Epithelial cell of proximal tubule (primary cell): ENCODE measurements around the gene NTM. TPM values are rescaled to one million over a fixed set of nuclear protein-coding genes. Genes with fewer than 3 reads are reported as not detected.

Source experiments
- DNase-seq: peaks from one replicate; pipeline ENCODE4 v3.0.0-alpha.2; 2011; ENCODE audit warnings: low read depth
- H3K4me3 ChIP-seq: 2 replicates; pipeline ENCODE4 v1.5.1; 2011; ENCODE audit warnings: low read depth, mild to moderate bottlenecking, low read length
- total RNA-seq: library from RNA; depleted of rRNA; stranded (reverse); fragments of >200 nt; gene quantifications from 2 replicates; pipeline ENCODE4 v1.2.3, GENCODE V29; 2015
- TF ChIP-seq, protein P1 (sequence below): conservative IDR thresholded peaks from 2 replicates; pipeline ENCODE4 v1.5.1; 2012; ENCODE audit warnings: low read depth, mild to moderate bottlenecking, low read length

The NTM gene
- total RNA-seq, 1 donor from 2014 or later: 5.3 TPM

DNA sequence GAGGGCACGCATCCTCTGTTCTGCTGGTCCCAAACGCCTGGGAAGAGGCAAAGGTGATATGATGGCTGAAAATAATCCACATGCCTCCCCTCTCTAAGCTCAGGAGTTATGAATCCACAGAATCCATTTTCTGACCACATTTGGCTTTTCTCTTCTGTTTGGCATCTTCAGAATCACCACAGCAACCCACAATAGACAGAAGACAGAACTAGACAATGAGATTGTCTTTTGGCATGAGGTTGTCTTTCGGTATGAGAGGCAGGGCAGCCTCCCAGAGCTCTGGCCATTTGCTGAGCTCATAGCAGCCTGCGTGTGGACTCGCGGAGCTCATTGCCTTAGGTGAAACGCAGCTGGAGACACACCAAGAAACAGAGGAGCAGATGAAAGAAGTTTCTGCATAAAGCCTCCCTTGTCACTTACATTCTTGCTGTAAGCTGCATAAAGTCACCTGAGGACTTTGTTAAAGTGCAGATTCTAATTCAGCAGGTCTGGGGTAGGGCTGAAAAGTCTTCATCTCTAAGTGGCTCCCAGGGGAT, 868.0 kb downstream of the NTM start:
- H3K4me3 ChIP-seq: no peak overlapping the region
- no peak for DNase-seq
- TF ChIP-seq, protein P1, sequence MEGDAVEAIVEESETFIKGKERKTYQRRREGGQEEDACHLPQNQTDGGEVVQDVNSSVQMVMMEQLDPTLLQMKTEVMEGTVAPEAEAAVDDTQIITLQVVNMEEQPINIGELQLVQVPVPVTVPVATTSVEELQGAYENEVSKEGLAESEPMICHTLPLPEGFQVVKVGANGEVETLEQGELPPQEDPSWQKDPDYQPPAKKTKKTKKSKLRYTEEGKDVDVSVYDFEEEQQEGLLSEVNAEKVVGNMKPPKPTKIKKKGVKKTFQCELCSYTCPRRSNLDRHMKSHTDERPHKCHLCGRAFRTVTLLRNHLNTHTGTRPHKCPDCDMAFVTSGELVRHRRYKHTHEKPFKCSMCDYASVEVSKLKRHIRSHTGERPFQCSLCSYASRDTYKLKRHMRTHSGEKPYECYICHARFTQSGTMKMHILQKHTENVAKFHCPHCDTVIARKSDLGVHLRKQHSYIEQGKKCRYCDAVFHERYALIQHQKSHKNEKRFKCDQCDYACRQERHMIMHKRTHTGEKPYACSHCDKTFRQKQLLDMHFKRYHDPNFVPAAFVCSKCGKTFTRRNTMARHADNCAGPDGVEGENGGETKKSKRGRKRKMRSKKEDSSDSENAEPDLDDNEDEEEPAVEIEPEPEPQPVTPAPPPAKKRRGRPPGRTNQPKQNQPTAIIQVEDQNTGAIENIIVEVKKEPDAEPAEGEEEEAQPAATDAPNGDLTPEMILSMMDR: no peak

- no peak for DNase-seq
- H3K4me3 ChIP-seq: no peak overlapping the region
- TF ChIP-seq, protein P1: no peak
Measured at GRCh38 chr11:132240374-132240773, 870.0 kb downstream of the NTM start.

- TF ChIP-seq, protein P1: no peak
- no peak overlapping the region for H3K4me3 ChIP-seq
- no peak for DNase-seq
Measured at GRCh38 chr11:132242632-132243031, 872.2 kb downstream of the NTM start.

- H3K4me3 ChIP-seq: no peak overlapping the region
- TF ChIP-seq, protein P1: no peak
- no peak for DNase-seq
Measured at GRCh38 chr11:132244846-132245245, 874.4 kb downstream of the NTM start.

DNA sequence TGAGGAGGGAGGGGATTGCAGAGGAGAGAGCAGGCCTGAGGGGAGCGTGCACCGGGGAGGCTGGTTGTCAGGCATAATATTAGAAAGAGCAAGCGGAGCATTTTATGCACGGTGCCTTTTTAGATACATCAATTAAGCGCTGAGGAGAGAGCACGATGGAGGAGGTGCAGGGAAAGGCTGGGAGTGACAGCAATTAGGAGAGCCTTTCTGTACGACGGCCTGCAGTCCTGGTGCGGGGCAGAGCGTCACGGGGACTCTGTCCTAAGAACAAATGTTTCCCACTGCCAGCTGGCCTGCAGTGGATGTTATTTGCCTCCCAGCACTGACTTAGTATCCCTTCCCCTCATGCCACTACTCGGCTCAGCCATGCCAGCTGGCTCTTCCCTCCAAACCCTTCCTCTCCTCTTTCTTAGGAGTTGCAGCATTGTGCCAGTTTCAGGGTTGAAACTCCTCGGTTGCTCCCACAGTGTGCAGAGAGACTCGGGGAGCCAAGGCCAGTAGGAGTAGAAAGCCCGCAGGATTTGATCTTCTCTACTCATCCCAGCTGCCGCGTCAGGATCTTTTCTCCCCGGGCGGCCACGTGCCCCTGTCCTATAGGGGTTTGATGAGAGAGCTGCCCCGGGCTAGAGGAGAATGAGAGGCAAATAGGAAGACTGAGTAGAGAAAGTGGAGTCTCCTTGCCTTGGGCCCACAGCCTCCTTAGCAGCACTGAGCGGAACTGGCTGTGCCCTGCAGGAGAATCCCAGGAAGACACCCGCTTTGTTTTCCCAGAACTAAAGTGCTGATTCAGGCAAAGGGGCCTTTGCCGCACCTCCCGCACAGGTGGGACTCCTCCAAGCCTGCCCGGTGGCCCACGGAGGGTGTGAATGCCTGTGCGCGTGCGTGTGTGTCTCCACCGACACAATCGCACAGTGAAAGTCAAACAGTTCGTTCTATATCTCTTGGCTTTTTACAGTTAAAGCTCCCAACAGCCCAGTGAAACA, 875.3 kb downstream of the NTM start:
- TF ChIP-seq, protein P1: no peak
- DNase-seq: no peak

GRCh38 chr11:132248580-132248979, 878.2 kb downstream of the NTM start:
- TF ChIP-seq, protein P1: no peak
- DNase-seq: no peak
- H3K4me3 ChIP-seq: no peak overlapping the region

More for the DNA sequence above, 875.3 kb downstream of the NTM start:
- no peak overlapping the region for H3K4me3 ChIP-seq
